NCI-H187 (cell line): ENCODE data around the gene HS6ST3.

Experiments
- DNase-seq, 2 experiments: peaks; one replicate each; lab custom pipeline; 2025; lab: John Stamatoyannopoulos, UW

Gene HS6ST3

DNA sequence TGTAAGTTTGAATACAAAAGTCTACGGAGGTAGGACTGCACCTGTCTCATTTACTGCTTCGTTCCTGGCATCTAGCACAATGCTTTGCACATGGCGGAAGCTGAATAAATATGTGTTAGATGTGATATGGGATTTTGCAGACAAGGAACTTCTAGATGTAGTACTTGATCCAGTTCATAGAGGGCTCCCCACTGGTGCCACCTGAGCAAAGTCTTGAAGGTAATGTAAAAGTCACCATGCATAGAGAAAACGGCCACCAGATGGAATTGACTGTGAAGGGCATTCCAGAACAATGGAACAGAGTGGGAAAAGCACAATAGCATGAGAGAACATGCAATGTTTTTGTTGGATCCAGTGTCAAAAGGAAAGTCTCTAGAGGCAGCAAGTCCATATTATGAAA is 209.3 kb downstream of the HS6ST3 start:
- no peak for DNase-seq

DNA sequence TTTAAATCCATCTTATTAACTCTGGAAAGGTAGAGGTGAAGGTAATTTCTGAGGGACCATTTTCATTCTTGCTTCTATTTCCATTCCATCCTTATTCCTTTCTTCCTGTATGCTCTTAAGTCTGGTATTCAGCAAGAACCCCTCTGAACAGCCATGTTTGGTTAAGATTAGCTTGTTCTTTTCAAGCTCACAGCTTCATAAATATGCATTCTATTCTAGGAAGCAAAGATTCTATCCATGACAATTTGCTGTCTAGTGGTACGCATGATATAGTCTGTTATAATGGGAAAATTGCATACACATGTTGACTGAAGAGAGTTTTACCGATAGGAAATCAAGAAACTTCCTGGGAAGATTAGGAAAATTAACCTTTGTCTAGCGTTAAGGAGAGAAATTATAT is 218.7 kb downstream of the HS6ST3 start:
- DNase-seq = no peak

DNA sequence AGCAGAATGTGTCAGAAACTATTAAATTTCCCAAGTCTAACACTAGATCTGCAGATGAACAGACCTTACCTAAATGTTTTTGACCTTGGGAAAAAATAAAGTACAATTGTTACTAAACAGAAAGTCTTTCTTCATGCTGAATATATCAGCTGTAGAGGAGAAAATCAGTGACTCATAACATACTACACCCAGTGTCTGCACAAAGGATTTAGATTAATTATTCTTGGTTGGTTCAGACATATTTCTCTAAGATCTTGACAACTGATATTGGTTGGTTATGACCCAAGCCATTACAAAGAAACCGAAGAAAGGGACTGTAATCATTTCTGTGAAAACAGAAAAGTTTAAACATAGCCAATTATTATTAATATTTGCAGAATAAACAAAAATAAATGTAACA is 225.1 kb downstream of the HS6ST3 start:
- DNase-seq = no peak

DNA sequence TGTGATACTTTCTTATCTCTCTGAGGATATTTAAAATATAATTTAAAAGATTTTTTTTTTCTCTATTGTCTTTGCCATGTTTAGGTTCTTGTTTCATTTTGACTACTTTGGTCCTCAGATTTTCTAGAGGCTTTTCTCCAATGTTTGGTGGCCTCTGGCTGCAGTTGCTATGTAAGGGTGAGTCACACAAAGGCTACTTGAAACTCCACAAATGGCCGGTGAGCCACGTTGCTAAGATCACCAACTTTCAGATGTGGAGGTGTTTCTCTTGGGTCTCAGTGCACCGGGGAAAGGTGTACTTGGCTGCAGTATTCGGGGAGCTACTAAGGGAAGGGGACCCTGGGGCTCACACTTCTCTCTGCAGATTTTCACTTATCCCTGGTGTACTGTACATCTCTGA is 248.1 kb downstream of the HS6ST3 start:
- no peak for DNase-seq

DNA sequence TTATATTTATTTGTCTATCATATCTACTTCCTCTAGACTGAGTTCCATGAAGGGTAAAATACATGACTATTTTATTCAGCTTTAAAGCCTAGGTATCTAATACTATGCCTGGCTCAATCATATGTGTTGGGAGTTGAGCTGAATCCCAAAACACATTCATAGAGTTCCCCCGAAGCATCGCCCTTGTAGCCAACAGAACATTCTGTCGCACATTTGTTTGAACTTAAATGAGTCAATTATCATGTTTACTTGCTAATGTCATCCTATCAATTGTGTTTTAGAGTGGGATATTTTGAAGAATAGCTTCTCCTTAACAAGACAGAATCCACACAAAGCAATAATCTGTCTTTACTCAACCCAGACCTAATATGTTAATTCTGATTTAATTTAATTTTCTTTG is 252.4 kb downstream of the HS6ST3 start:
- DNase-seq = no peak

DNA sequence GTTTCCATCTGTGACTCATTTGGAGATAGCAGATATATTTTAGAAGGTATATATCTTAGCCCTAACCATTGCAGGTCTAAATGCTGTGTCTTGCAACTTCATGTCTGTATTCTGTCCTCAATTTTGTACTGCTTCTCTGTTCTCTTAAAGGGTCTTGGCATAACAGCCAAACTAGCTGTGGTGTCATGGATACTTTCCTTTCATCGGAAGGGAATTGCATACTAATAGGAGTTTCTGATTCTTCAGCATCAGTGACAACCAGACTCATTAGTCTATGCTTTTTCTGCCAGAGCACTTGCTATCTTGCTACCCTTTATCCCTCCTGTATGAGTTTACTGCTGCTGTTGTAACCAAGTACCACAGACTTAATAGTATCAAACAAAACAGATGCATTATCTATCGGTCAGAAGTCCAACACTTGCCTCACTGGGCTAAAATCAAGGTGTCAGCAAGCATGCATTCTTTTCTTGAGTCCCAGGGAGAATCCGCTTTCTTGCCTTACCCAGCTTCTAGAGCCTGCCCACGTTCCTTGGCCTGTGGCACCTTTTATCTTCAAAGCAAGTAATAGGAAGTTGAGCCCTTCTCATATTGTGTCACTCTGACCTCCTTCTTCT is 253.1 kb downstream of the HS6ST3 start:
- DNase-seq = no peak

DNA sequence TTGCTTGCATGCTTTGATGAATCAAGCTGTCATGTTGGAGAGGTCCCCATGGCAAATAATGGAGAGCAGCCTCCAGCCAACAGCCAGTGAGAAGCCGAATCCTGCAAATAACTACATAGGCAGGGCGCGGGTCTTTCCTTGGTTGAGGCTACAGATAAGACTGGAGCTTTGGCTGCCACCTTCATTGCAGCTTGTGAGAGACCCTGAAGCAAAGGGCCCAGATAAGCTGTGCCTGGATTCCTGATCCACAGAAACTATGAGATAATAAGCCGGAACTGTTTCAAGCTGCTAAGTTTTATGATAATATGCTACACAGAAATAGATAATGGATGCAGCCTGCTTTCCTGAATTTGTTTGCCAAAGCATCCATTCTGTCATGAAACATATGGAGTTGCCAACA is 257.0 kb downstream of the HS6ST3 start:
- DNase-seq = no peak

DNA sequence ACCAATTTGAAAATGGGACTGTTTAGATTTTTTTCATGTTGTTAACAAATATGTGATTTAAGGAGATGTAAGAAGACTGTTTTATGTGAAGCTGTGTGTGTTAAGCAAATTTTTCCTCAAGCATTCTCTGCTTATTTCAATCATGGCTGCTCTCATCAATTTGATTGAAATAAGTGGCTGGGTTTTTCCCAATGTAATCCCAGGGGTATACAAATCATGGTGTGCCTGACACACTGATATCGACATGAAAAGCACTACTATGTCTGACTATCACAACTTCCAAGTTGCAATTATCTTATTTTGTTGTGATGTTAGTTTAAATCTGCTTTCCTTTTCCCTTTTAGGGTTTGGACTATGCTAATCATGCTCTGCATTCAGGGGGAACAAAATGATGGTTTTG is 283.7 kb downstream of the HS6ST3 start:
- DNase-seq = no peak

DNA sequence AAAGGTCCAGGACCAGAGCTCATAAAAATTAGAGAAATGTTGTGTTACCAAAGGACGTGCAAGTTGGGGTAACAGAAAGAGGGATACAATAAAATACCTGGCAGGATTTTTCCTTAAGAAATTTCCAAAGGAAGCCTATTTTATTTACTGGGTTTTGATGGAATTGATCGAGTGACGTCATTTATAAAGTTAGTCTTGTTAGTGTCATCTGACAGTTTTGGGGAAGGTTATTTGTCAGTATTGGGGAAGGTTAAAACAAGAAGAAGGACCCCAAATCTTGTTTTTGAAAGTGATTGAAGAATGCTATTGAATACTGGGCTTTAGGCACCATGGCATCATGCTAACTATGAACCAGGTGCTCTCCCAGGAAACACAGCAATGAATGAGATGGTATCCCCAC is 287.9 kb downstream of the HS6ST3 start:
- no peak for DNase-seq

DNA sequence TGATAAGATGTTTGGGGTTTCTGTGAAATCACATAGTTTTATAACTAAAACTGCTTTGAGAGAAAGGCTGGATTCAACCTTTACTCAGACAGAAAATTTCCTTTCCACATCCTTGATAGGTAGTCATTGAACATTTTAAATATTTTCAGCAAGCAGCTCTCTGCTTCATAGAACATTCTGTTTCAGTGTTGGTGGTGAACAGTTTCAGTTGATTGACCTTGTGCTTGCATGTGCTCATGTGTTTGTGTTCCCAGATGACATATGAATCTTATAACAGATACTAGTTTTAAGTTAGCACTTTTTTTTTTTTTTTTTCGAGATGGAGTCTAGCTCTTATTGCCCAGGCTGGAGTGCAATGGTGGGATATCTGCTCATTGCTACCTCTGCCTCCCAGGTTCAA is 290.1 kb downstream of the HS6ST3 start:
- DNase-seq = no peak

DNA sequence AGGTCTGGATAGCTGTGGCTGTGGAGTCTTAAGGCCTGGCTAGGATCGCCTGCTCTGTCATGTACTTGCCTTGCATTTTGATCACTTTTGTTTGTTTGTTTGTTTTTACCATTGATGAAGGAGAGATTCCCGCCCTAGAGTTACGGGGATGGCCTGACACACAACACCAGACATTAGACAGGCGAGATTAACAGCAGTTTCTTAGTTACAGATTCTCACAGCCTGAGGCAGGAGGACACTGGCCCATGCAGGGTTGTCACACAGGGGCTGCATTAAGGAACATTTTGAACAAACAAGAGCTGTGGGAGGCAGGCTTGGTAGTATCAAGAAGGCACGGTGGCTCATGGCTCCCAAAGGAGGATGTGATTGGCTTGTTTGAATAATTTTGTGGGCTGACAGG is 291.8 kb downstream of the HS6ST3 start:
- DNase-seq = no peak

DNA sequence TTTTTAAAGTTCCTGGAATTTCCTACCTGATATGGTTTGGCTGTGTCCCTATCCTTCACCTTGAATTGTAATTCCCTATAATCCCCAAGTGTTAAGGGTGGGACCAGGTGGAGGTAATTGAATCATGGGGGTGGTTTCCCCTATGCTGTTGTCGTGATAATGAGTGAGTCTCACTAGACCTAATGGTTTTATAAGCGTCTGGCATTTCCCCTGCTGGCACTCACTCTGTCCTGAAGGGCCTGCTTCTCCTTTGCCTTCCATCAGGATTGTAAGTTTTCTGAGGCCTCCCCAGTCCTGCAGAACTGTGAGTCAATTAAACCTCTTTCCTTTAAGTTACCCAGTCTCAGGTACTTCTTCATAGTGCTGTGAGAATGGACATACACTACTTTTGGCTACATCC is 298.7 kb downstream of the HS6ST3 start:
- no peak for DNase-seq

DNA sequence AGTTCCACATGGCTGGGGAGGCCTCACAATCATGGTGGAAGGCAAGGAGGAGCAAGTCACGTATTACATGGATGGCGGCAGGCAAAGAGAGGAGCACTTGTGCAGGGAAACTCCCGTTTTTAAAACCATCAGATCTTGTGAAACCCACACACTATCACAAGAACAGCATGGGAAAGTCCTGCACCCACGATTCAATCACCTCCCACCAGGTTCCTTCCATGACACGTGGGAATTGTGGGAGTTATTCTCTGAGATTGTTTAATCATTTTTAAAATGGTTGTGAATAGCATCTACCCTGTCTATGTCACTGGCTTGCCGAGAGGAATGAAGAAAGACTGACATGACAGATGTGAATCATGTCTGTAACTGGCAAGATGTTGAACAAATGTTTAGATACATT is 301.7 kb downstream of the HS6ST3 start:
- DNase-seq = no peak

DNA sequence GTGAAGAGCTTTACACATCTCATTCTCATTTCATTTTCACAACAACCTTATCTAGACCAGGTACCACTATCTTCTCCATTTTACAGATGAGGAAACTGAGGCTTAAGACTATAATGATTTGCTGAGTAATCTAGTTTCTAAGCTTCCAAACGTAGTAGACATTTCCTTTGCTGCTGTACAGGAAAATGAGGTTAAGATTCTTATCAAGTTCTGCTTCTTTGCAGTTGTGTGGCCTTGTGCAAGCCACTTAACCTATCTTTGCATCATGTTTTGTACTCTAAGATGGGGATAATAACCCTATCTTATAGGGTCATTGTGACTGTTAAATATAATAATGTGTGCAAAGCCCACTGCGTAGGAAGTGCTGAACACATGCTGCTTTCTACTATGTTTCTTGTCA is 307.9 kb downstream of the HS6ST3 start:
- DNase-seq = no peak

DNA sequence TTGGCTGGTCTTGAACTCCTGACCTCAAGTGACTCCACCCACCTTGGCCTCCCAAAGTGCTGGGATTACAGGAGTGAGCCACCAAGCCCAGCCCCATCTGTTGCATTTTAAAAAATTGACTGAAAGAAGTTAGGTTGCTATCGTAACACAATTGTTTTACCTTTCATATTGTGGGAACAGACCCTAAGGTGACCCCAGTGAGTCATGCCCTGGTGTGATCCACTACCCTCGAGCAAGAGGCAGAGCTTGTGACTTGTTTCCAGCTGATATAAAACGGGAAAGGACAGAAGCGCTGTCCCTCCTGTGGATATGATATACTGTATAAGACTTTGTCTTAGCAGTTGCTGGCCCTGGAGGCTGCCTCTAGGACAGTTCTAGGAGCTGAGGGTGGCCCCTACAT is 308.6 kb downstream of the HS6ST3 start:
- DNase-seq = no peak

DNA sequence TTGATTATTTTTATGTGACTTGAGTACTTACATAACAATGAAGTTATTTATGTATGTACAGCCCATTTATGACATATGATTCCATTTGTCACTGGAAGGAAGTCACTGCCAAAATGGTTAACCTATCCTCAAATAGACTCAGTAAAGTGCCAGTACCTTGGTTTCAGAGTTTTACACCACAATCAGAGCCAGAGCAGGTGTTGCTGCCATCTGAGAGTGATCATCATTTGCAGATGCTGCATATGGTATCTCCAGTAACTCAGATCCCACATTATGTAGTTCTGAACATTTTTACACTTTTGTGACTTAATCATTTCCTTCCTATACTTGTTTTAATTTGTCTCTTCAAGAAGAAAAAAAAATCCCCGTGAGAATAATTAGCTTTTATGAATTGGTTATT is 313.3 kb downstream of the HS6ST3 start:
- DNase-seq = no peak

DNA sequence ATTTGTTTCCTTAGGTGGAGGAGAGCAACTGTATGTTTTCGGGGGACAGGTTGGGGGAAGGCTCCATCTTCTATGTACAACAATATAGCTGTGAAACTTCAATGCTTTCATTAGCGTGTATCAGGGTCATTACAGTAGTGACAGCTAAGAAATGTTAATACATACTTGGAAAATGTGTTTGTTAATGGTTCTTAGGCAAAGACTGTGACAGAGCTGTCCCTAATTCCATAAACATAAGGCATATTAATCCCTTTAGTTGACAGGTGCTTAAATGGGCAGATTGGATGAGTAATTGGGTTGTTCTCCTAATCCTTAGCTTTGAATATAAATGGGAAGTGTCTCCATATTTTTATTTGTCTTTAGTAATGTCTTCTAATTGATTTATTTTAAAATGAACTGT is 313.7 kb downstream of the HS6ST3 start:
- no peak for DNase-seq

DNA sequence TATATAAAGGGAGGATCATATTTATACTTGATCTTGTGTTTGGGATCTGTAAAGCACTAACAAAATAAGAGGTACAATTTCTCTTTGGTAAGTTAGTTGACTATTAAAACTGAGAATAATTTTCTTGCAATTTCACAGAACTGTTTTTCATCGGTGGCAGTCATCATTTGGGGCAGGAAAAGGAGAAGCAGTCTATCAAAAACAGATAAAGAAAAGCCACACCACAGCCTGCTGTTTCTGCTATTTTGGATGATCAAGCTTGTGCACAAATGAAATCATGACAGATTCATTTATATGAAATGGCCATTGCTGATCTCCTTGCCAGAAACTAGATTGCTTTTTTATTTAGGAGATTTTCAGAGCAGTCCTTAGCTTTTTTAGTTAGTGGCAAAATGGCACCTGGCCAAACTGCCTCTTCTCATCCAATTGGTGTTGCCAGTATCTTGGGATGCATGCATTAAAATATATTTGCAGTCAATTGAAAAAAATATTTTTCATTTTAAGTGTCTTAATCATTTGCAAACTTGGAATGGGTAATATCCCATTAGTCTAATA is 326.0 kb downstream of the HS6ST3 start:
- DNase-seq = no peak

DNA sequence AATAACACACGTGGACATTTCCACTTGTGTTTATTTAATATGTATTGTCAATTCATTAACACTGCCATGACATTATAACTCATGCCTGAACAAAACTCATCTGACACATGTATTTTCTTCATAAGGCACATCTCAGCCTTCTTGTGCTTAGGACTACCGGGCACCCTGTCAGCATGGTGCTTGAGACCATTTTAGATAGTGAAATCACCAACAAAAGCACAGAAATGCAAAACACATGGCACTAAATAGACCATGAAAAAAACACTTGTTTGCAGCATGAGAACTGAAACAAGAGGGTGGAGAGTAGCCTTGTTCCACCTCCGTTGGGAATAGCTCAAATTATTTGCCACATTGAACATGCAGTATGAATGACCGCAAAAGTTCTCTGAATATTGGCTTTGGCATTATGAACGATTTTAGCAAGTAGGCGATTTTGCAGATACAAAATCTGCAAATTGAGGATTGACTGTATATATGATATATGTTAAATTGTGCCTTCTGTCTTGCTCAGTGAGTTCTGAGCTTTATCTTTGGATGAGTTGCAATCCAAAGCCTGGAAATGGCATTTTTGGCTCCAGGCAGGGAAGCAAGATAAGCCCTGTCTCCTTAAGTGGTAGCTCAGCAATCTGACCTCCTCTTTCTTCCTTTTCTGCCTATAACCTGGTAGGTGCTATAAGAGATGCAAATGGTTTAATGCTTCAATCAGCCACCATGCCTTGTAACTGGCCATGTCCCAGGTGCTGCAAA is 328.2 kb downstream of the HS6ST3 start:
- peak; percentile 55 to 76 for DNase-seq

DNA sequence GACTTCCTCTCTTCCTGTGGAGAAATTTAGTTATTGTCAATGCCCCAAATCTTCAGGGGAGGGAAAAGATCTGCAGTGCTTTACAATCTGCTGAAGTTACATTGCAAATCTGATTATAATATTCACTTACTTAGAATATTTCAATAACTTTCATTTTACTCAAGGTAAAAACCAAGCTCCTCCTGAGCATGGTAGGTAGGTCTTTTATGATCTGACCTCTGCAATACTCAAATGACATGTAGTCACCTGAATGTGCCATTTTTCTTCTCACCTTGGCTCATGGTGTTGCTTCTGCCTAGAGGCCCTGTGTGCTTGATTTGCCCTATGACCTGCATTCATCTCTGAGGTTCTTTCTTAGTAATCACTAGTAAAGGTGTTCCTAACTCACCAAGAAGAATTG is 331.4 kb downstream of the HS6ST3 start:
- no peak for DNase-seq

DNA sequence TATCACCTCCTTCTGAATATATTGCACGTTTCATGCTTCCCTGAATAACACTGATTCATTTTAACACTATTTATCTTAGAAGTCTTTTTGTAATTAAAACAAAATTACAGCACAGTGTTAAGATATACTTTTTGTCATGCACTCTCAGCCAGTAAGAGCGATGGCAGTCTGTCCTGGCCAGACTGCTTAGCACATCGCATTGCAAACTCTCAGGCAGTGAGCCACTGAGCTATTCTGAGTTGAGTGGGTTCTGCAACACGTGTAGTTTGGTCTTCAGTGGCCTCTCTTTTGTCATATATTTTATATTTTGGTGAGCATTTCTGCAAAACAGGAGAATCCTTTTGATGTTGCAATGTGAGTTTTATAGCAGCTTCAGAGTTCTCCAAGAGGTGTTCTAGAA is 332.1 kb downstream of the HS6ST3 start:
- no peak for DNase-seq

DNA sequence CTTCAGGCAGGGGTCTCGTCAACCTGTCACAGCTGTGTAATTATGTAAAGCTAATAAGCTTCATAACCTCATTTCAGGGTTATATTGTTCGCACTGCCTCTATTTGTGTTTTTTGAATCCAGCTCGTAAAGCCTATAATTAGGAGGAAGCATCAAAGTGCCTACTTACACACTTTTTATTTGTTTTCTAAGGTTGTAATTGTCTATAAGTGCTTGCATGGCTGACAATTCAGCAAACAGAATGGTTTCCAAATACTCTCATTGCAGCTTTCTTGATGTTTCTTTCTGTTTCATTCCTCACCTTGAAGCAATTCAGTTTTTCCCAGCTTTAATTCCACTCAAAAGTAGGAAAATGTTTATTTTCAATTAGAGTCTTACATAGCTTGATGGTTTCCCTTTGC is 336.3 kb downstream of the HS6ST3 start:
- DNase-seq = no peak

DNA sequence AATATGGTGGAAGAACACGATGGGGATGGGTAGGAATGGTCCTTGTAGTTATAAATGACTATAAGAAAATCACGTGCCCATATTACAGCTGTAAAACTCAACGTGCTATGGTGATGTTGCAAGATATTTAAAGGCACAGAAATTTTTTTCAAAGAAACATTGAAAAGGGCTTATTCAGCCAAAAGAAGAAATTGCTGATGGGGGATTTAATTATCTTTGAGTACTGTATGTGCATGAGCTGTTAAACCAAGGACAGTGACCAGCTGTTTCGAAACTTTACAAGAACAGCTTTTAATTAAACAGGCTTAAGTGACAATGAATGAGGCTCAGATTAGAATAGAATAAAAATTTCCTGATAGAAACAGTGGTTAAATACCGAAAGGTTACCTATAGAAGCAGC is 339.0 kb downstream of the HS6ST3 start:
- DNase-seq = no peak

DNA sequence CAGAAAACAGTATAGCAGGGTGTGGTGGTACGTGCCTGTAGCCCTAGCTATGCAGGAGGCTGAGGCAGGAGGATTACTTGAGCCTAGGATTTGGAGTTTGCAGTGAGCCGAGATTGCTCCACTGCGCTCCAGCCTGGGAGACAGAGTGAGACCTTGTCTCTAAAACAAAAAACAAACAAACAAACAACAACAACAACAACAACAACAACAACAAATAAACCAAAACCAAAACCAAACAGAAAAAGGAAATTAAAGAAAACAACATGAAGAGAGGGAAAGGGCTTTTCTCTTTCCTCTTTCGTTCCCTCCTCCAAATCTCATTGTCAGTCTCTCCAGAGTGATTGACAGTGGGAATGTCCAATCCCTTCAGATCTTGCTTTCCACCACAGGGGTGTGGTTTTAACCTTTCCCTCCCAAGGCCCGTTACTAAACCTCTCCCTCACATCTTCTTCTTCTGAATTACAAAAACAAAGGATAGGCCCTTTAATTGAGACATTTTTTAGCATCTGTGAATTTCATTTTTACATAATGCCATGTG is 341.2 kb downstream of the HS6ST3 start:
- DNase-seq = no peak
